Measurements from ENCODE around the gene N4BP2L2. TPM values are rescaled to one million over a fixed set of nuclear protein-coding genes. Genes with fewer than 3 reads are reported as not detected.

Gene N4BP2L2
- total and polyA plus RNA-seq, 9 of the 15 experiments (the other 6 are each of a cell fraction or from before 2014, with no cell fraction given) = 33.9 to 76.4 (median 48.7) TPM

DNA sequence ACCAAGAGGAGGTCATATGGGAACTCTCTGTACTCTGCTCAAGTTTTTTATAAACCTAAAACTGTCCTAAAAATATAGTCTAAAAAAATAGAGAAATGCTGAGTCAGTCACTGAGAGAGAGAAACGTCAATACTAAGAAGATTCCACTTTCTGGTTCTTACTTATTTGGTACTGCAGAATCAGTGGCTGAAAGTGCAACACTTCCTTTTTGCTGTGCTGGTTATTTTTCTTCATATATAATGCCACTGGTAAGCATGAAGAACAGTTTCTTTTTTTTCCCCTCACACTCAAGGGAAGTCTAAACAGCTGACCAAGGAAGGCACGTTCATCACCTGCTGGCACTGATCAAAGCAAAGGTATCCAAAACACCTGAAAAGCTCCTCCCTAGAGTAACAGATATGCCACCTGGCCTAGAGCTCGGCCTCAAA is 66.4 kb downstream of the N4BP2L2 start (continued):
- TF ChIP-seq, protein P1, sequence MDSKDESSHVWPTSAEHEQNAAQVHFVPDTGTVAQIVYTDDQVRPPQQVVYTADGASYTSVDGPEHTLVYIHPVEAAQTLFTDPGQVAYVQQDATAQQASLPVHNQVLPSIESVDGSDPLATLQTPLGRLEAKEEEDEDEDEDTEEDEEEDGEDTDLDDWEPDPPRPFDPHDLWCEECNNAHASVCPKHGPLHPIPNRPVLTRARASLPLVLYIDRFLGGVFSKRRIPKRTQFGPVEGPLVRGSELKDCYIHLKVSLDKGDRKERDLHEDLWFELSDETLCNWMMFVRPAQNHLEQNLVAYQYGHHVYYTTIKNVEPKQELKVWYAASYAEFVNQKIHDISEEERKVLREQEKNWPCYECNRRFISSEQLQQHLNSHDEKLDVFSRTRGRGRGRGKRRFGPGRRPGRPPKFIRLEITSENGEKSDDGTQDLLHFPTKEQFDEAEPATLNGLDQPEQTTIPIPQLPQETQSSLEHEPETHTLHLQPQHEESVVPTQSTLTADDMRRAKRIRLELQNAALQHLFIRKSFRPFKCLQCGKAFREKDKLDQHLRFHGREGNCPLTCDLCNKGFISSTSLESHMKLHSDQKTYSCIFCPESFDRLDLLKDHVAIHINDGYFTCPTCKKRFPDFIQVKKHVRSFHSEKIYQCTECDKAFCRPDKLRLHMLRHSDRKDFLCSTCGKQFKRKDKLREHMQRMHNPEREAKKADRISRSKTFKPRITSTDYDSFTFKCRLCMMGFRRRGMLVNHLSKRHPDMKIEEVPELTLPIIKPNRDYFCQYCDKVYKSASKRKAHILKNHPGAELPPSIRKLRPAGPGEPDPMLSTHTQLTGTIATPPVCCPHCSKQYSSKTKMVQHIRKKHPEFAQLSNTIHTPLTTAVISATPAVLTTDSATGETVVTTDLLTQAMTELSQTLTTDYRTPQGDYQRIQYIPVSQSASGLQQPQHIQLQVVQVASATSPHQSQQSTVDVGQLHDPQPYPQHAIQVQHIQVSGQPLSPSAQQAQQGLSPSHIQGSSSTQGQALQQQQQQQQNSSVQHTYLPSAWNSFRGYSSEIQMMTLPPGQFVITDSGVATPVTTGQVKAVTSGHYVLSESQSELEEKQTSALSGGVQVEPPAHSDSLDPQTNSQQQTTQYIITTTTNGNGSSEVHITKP (IDR thresholded peaks at IDR 0.05; ENCODE audit: partially characterized antibody) = no peak
- TF ChIP-seq NR2C2 (CRISPR knock-in tag; IDR thresholded peaks at IDR 0.05) (no peak), NR2C2 (tag; IDR thresholded peaks at IDR 0.05) (no peak), BCOR (IDR thresholded peaks at IDR 0.05) (no peak), HNRNPH1 (optimal IDR thresholded peaks at IDR 0.05; ENCODE audit: low read depth, low read length) (no peak), NFE2 (IDR thresholded peaks at IDR 0.05; ENCODE audit: low read depth) (peak; percentile 46; the same call in 1 of the 2 replicates), NR2F6 (CRISPR knock-in tag; IDR thresholded peaks at IDR 0.05) (no peak), CHD4 (IDR thresholded peaks at IDR 0.05; ENCODE audit: insufficient read depth, insufficient replicate concordance, low read depth, low read length, poor library complexity, severe bottlenecking) (no peak), RFX5 (IDR thresholded peaks at IDR 0.05; ENCODE audit: low read depth, low read length) (no peak), MEF2D (tag; conservative IDR thresholded peaks at IDR 0.05; ENCODE audit: low read depth) (no peak), MAFG (tag; conservative IDR thresholded peaks at IDR 0.05) (peak; percentile 84), KAT7 (CRISPR knock-in tag; IDR thresholded peaks at IDR 0.05; ENCODE audit: borderline replicate concordance) (no peak), CC2D1A (IDR thresholded peaks at IDR 0.05) (no peak), ZNF436 (CRISPR knock-in tag; IDR thresholded peaks at IDR 0.05) (no peak), MAFF (IDR thresholded peaks at IDR 0.05; ENCODE audit: low read length) (peak; percentile 80)
- TF ChIP-seq, protein P2, sequence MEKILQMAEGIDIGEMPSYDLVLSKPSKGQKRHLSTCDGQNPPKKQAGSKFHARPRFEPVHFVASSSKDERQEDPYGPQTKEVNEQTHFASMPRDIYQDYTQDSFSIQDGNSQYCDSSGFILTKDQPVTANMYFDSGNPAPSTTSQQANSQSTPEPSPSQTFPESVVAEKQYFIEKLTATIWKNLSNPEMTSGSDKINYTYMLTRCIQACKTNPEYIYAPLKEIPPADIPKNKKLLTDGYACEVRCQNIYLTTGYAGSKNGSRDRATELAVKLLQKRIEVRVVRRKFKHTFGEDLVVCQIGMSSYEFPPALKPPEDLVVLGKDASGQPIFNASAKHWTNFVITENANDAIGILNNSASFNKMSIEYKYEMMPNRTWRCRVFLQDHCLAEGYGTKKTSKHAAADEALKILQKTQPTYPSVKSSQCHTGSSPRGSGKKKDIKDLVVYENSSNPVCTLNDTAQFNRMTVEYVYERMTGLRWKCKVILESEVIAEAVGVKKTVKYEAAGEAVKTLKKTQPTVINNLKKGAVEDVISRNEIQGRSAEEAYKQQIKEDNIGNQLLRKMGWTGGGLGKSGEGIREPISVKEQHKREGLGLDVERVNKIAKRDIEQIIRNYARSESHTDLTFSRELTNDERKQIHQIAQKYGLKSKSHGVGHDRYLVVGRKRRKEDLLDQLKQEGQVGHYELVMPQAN (IDR thresholded peaks at IDR 0.05; ENCODE audit: borderline replicate concordance) = no peak
